HG02970 (cell line): ENCODE results near the gene CNNM3.
"Not testable (repeated sequence)": the region's sequence is repeated elsewhere in the genome, so short reads cannot be mapped to it uniquely, and the experiment has no call there.

Source experiments
- ATAC-seq: cut with Tn5 transposase; IDR thresholded peaks from one replicate; pipeline ENCODE4 v1.9.1; 2021; ENCODE audit warnings: mild to moderate bottlenecking, moderate library complexity, moderate number of reproducible peaks; ENCODE audit not compliant: unreplicated experiment, low FRiP score

CNNM3 gene

GRCh38 chr2:96816127-96816835 is at the start of gene CNNM3:
TSS of gene CNNM3 (plus strand) at chr2:96816268. CDS start at chr2:96816278, 10 bp downstream.
- peak; percentile 76 for ATAC-seq

GRCh38 chr2:96767135-96767871 is 48.8 kb upstream of the CNNM3 start:
- ATAC-seq: no peak

GRCh38 chr2:96768083-96768561 is 47.9 kb upstream of the CNNM3 start:
- no peak for ATAC-seq

GRCh38 chr2:96769814-96770213 is 46.3 kb upstream of the CNNM3 start:
- no peak for ATAC-seq

- no peak for ATAC-seq
Measured at GRCh38 chr2:96770442-96771202, 45.4 kb upstream of the CNNM3 start.

- no peak for ATAC-seq
Measured at GRCh38 chr2:96771796-96772618, 44.1 kb upstream of the CNNM3 start.

- ATAC-seq: no peak
Measured at GRCh38 chr2:96772903-96773671, 43.0 kb upstream of the CNNM3 start.

GRCh38 chr2:96773922-96774321 is 42.1 kb upstream of the CNNM3 start:
- ATAC-seq: no peak

GRCh38 chr2:96775160-96775559 is 40.9 kb upstream of the CNNM3 start:
- no peak for ATAC-seq

GRCh38 chr2:96783388-96783787 is 32.7 kb upstream of the CNNM3 start:
- ATAC-seq: no peak

- no peak for ATAC-seq
Measured at GRCh38 chr2:96787411-96787810, 28.7 kb upstream of the CNNM3 start.

- ATAC-seq: no peak
Measured at GRCh38 chr2:96788442-96789244, 27.4 kb upstream of the CNNM3 start.

- no peak for ATAC-seq
Measured at GRCh38 chr2:96789245-96789617, 26.8 kb upstream of the CNNM3 start.

GRCh38 chr2:96792772-96793749 is 23.0 kb upstream of the CNNM3 start:
- ATAC-seq: no peak

GRCh38 chr2:96795076-96795475 is 21.0 kb upstream of the CNNM3 start:
- ATAC-seq: no peak

GRCh38 chr2:96796497-96796896 is 19.6 kb upstream of the CNNM3 start:
- not testable (repeated sequence) for ATAC-seq

- no peak for ATAC-seq
Measured at GRCh38 chr2:96797066-96797625, 18.9 kb upstream of the CNNM3 start.
